Measurements from ENCODE around the gene GAB2.

GAB2 gene

GRCh38 chr11:78332872-78333271, 84.7 kb downstream of the GAB2 start:
- Histone ChIP-seq H3K27ac (peak overlapping the region; percentile 42), H3K4me1 (ENCODE audit: control insufficient read depth in 1 of 2, insufficient read depth in 1 of 2, low read depth in 1 of 2, low read length in 1 of 2) (peaks cover under 1 to 10% of the 10 kb centered on the region in 2 experiments), H3K9me3 (no peaks in the 10 kb centered on the region), H3K27me3 (no peaks in the 10 kb centered on the region), H3K36me3 (no peaks in the 10 kb centered on the region), H3K4me3 (ENCODE audit: low read depth in 1 of 2, low read length in 1 of 2) (no peak overlapping the region)
- TF ChIP-seq CTCF (IDR thresholded peaks at IDR 0.05): no peak

- Histone ChIP-seq H3K36me3 (no peaks in the 10 kb centered on the region), H3K27ac (peak overlapping the region; percentile 42), H3K4me1 (ENCODE audit: control insufficient read depth in 1 of 2, insufficient read depth in 1 of 2, low read depth in 1 of 2, low read length in 1 of 2) (peaks cover 0 to 6% of the 10 kb centered on the region in 2 experiments), H3K4me3 (ENCODE audit: low read depth in 1 of 2, low read length in 1 of 2) (no peak overlapping the region), H3K9me3 (no peaks in the 10 kb centered on the region), H3K27me3 (no peaks in the 10 kb centered on the region)
- no peak for TF ChIP-seq CTCF (IDR thresholded peaks at IDR 0.05)
Observed at GRCh38 chr11:78332174-78332866, 85.3 kb downstream of the GAB2 start.

DNA sequence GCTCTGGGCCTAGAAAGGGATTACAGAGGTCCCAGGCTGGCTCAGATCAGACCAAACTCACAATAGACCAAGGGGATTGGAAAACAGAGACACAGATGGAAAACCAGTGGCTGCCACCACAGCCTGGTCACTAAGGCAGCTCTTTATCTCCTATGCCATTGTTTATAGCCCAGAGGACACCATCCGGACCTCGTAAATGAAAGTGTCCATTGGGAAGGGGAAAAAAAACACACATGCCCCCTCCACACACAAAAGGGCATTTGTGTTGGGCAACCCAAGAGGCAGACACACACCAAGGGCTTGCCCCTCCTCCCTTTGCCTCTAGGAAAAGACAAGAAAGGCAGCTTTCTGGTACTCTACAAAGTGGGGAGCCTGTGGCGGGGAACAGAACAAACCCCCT, 85.9 kb downstream of the GAB2 start:
- no peaks in the 10 kb centered on the region for H3K9me3 ChIP-seq
- H3K4me3 ChIP-seq (ENCODE audit: low read depth in 1 of 2, low read length in 1 of 2): no peak overlapping the region

DNA sequence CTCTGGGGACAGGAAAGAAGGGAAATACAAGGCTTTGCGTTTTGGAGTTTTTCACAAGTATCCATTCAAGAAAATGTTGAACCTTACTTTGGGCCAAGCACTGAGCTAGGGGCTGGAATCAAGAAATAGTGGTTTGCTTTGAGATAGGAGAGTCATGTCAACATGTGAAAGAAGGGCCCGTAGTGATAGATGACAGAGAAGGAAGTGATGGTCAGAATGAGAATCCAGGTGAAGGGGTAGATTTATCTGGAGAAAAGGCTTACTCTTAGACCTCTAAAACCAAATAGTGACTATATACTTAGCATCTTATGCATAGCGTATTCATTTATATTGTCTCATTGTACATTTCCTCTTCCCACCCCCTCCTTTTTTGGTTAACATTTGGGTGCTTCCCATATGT, 87.3 kb downstream of the GAB2 start:
- TF ChIP-seq CTCF (IDR thresholded peaks at IDR 0.05): no peak
- Histone ChIP-seq H3K9me3 (no peaks in the 10 kb centered on the region), H3K36me3 (no peaks in the 10 kb centered on the region), H3K4me1 (ENCODE audit: control insufficient read depth in 1 of 2, insufficient read depth in 1 of 2, low read depth in 1 of 2, low read length in 1 of 2) (peaks cover 0 to 6% of the 10 kb centered on the region in 2 experiments), H3K27ac (peak overlapping the region; percentile 47), H3K27me3 (no peaks in the 10 kb centered on the region), H3K4me3 (ENCODE audit: low read depth in 1 of 2, low read length in 1 of 2) (no peak overlapping the region)

More for the DNA sequence above, 85.9 kb downstream of the GAB2 start:
- H3K27ac ChIP-seq: peak overlapping the region; percentile 42
- TF ChIP-seq CTCF (IDR thresholded peaks at IDR 0.05): no peak
- H3K36me3 ChIP-seq: no peaks in the 10 kb centered on the region
- peaks cover 0 to 6% of the 10 kb centered on the region in 2 experiments for H3K4me1 ChIP-seq (ENCODE audit: control insufficient read depth in 1 of 2, insufficient read depth in 1 of 2, low read depth in 1 of 2, low read length in 1 of 2)
- no peaks in the 10 kb centered on the region for H3K27me3 ChIP-seq

- Histone ChIP-seq H3K4me1 (ENCODE audit: control insufficient read depth in 1 of 2, insufficient read depth in 1 of 2, low read depth in 1 of 2, low read length in 1 of 2) (peaks cover 0 to 12% of the 10 kb centered on the region in 2 experiments), H3K4me3 (ENCODE audit: low read depth in 1 of 2, low read length in 1 of 2) (no peak overlapping the region), H3K27me3 (no peaks in the 10 kb centered on the region), H3K9me3 (no peaks in the 10 kb centered on the region), H3K27ac (no peak overlapping the region), H3K36me3 (no peaks in the 10 kb centered on the region)
- TF ChIP-seq CTCF (IDR thresholded peaks at IDR 0.05): no peak
Observed at GRCh38 chr11:78327945-78328344, 89.7 kb downstream of the GAB2 start.

Data from neutrophil (primary cell).